Stimulated activated CD8-positive, alpha-beta memory T cell treated with anti-CD3 and anti-CD28 coated beads, Interleukin-7, amount 100 ng/mL, for 4 hours (primary cell): Measurements from ENCODE around the gene EPS8L2.
"Not testable (repeated sequence)": the region's sequence is repeated elsewhere in the genome, so short reads cannot be mapped to it uniquely, and the experiment has no call there.

Source experiments
- DNase-seq, 2 donors: peaks; one replicate each; pipeline ENCODE4 v3.0.0-alpha.2; 2020; ENCODE audit warnings: low read depth in 2 of 2

The EPS8L2 gene

GRCh38 chr11:690244-690643 is 15.8 kb upstream of the EPS8L2 start:
- DNase-seq: not testable (repeated sequence)

- no peak for DNase-seq
These were observed 15.0 kb upstream of the EPS8L2 start for GRCh38 chr11:690738-691633.

- DNase-seq: no peak
These were observed 14.1 kb upstream of the EPS8L2 start for GRCh38 chr11:691710-692590.

DNA sequence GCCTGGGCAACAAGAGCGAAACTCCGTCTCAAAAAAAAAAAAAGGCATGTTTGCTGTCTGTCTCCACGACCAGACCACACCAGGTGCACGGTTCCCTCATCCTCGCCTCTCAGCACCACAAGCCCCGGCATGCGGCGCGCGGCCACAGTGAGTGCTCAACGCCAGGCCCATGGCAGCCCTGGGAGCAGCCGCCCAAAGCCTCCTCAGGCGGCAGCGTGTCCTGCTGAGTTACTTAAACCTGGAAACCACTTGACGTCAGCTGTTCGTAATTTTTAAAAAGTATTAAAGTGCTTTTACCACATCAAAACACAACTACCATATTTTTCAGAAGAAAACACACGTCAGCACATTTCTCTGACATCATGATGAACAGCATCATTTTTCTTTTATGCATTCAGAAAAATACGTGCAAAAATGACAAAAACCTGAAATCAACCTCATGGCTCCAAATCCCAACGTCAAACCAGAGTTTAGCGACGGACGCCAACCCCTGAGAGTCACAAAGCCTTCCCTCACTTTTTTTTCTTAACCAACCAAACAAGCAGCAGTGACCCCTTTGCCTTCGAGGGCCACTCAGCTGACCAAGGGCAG is 13.1 kb upstream of the EPS8L2 start:
- DNase-seq: no peak

DNA sequence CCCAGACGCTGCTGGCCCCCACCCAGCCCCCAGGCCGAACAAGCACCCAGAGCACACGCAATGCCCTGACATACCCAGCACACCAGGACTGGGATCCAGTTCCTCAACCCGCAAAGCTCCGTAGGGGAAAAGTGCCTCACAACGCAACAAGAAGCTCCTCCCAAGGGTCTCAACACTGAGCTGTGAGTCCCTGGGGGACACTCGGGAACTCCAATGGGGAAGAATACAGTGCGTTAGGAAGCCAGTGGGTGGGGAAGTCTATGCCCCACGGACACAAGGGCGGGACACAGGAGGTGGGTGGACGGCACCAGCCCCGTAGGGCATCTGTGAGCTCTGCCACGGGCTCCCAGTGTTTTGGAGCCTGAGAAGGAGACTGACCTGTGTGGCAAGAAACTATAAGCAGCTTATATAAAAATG is 12.6 kb upstream of the EPS8L2 start:
- no peak for DNase-seq

DNA sequence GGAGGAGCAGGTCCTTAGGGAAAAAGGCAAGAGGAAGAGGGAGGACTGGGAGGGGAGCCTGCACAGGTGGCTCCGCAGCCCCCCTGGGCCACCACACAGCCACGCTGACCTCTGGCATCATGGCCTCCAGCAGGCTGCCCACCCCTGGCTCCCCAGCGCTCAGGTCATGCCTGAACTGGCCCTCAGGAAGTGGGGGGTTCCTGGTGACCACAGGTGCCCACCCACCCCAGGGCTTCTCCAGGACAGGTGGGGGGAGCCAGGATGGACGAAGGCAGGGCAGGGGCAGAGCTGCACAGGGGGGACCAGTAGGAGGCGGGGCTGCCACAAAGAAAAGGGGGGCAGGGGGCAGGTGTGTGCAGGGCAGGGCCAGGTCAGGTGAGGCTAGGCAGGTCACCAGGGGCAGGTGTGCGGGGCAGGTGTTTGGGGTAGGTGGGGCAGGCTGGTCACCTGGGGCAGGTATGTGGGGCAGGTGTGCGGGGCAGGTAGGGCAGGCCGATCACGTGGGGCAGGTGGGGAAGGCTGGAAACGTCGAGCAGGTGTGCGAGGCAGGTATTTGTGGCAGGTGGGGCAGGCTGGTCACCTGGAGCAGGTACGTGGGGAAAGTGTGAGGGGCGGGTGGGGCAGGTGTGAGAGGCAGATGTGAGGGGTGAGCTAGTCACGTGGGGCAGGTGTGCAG is 12.0 kb upstream of the EPS8L2 start:
- no peak for DNase-seq

- DNase-seq: peak; percentile 95 to 98
These were observed 11.3 kb upstream of the EPS8L2 start, which contains the start of gene DEAF1 for GRCh38 chr11:694563-695287. TSS of gene DEAF1 (minus strand) at chr11:695222. CDS start at chr11:695047, 175 bp downstream.

- no peak for DNase-seq
These were observed 10.8 kb upstream of the EPS8L2 start for GRCh38 chr11:695288-695537.

GRCh38 chr11:695538-696248 is 10.3 kb upstream of the EPS8L2 start, which contains the start of gene TMEM80:
TSS of gene TMEM80 (plus strand) at chr11:695816. CDS start at chr11:695828, 12 bp downstream.
- DNase-seq: peak; percentile 88 to 92

GRCh38 chr11:696955-697491 is 9.0 kb upstream of the EPS8L2 start:
- DNase-seq: no peak

- no peak for DNase-seq
These were observed 8.2 kb upstream of the EPS8L2 start for GRCh38 chr11:697811-698311.

GRCh38 chr11:698493-699115 is 7.4 kb upstream of the EPS8L2 start:
- no peak for DNase-seq

DNA sequence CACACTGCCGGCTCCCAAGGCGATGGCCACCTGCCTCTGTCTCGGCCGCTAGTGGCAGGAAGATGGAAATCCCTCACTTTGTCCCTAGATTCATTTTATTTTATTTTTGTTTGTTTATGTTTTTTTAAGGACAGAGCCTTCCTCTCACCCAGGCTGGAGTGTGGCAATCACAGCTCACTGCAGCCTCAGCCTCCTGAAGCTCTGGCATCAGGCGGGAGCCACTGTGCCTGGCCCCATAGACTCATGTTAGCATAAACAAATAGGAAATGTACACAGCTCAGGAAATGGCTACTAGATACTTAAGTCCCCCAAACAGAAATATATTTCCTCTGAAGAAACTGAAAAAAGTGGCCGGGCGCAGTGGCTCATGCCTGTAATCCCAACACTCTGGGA is 6.9 kb upstream of the EPS8L2 start:
- DNase-seq: no peak

GRCh38 chr11:699753-700152 is 6.3 kb upstream of the EPS8L2 start:
- DNase-seq: no peak

DNA sequence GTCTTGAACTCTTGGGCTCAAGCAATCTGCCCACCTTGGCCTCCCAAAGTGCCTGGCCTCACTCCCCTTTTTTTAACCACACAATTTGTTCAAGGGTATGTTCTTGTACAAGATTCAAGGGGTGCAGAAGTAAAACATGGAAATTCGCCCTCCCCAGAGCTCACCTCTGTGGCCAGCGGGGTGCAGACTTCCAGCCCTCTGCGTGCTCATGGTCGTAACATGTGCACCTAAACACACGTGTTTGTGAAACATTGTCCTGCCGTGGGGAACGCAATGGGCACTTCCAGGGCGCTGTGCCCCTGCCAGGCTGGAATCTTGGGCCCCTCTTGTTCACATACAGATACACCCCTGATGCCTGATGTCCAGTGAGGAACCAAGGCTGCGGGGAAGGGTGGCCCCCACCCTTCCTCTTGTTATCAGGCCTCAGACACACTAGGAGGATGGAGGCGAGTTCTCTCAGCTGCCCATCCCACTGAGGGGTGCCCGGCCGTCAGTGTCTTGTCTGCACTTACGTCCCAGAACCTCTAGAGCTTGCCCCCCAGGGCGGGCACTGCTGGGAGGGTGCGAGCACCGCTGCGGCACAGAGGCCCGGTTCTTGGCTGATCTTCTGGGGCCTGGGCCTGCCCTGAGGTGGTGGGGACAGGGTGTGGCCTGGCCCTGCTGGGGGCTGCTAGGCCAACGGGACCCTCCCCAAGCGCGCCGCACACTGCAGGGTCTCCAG is 4.1 kb upstream of the EPS8L2 start:
- DNase-seq: no peak

DNA sequence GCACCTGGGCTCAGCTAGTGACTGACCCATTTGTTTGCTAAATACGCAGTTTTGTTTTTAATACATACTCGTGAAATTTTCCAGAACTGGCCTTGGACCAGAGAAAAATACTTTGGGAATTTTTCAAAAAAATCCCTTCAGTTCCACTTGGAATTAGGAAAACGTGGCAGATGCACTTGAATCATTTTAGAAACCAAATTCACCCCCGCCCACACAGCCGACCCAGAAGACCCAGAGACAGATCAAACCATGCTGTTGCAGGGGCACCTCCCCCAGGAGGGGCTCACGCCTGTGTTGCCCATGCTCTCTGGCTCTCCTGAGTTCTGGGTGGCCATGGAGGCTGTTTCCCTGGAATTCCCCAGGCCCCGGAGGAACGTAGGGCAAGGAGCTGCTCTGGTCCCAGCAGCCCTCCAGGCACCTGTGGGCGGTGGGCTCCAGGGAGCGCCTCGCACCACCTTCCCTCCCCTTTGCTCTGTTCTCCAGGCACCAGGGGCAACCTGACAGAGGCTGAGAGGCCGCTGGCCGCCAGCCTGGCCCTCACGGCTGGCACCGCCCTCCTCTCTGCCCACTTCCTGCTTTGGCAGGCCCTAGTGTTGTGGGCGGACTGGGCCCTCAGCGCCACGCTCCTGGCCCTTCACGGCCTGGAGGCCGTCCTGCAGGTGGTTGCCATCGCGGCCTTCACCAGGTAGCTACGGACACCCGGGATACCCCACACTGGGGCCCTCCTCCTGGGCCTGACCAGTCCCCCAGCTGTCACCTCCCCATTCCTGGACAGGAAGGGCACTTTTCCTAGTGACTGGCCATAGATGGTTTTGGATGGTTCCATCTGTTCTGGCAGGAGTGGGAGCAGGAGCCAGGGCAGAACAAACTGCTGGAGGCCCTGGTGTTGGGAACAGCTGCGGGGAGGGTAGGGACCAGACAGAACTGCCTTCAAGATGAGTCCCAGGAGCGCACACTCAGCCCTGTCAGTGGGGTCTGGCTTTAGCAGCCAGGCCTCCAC is 3.3 kb upstream of the EPS8L2 start:
- no peak for DNase-seq

- no peak for DNase-seq
These were observed 2.5 kb upstream of the EPS8L2 start for GRCh38 chr11:703506-703905.

DNA sequence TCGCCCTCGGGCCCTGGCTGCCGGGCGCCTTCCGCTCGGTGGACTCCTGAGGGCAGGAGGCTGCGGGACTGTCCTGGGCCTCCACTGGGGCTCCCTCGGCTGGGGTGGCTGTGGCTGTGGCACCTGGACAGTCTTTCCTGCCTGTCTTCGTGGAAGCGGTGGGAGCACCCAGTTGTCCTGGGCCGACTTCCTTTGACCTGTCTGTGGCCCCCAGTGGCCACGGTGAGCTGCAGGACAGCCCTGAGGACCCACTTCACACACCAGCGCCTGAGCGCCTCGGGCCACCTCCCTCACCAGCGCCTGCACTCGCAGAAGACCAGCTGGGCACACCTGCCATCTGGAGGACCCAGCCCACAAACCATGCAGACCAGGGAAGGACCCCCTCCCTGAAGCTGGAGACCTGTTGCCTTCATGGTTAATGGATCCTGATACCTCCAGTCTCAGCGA is 1.8 kb upstream of the EPS8L2 start:
- DNase-seq: no peak
